ENCODE data around the gene ARHGDIA.

The ARHGDIA gene

GRCh38 chr17:81911277-81911961, 40.3 kb upstream of the ARHGDIA start, which contains the start of gene PCYT2:
Gene PCYT2, minus strand, starts transcription at chr17:81911399. Its CDS starts 44 bp downstream, at chr17:81911355.
- Mint-ChIP-seq H3K27me3 (no peaks in the 10 kb centered on the region), H3K4me1 (peaks cover 8% of the 10 kb centered on the region), H3K36me3 (ENCODE audit: insufficient read depth) (peaks cover 28% of the 10 kb centered on the region), H3K4me3 (peak within 1 kb of the TSS; percentile 72), H3K9me3 (no peaks in the 10 kb centered on the region), H3K27ac (ENCODE audit: low read depth) (no peak within 1 kb of the TSS)
- ATAC-seq (replicated peaks; ENCODE audit: extremely low read depth, poor library complexity, severe bottlenecking) (peak; percentile 91), DNase-seq (ENCODE audit: low spot score in 2 of 2) (peak; percentile 79 to 87)

- Mint-ChIP-seq H3K27me3 (no peaks in the 10 kb centered on the region), H3K9me3 (no peaks in the 10 kb centered on the region), H3K4me3 (peak overlapping the region; percentile 72), H3K27ac (ENCODE audit: low read depth) (no peak overlapping the region), H3K36me3 (ENCODE audit: insufficient read depth) (peaks cover 23% of the 10 kb centered on the region), H3K4me1 (peaks cover 8% of the 10 kb centered on the region)
- ATAC-seq (replicated peaks; ENCODE audit: extremely low read depth, poor library complexity, severe bottlenecking) (peak; percentile 35), DNase-seq (ENCODE audit: low spot score in 2 of 2) (no peak)
Observed at GRCh38 chr17:81910840-81911276, 39.7 kb upstream of the ARHGDIA start.

DNA sequence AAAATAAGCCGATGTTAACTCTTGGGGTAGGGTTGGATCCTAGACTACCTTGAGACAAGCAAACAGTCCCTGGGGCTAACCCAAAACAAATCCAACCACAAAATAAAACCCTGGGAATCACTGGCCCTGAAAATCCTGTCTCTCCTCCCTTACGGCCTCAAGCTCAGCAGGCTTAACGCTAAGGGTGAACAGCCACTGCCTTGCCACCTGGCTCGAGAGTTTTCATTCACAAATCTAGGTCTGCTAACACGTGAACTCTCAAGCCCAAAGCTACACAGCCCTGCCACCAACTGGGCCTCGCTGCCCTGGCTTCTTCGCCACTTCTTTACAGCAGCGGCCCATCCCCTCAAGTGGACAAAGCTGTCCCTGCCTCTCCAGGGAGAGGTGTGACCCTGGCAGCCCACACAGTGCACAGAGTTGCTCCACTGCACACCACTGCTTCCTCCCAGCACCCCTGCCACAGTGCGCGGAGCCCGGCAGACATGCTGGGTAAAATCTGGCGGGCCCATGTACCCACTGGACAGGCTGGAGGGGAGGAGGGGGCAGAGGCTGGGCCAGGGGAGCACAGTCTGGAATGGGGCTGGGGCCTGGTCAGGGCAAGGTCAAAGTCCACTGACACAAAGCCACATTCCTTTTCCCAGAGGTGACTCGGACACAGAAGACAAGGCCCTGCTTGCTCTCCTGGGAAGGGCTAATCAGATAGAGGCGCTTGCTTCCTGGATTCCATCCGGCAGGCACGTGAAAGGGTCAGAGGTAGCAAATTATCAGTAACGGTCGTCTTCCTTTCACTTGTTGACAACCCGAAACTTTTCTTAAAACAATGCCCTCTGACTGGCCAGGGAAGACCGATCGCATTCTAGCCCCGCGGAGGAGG, 39.1 kb upstream of the ARHGDIA start:
- Mint-ChIP-seq H3K9me3 (no peaks in the 10 kb centered on the region), H3K27me3 (no peaks in the 10 kb centered on the region), H3K36me3 (ENCODE audit: insufficient read depth) (peaks cover 22% of the 10 kb centered on the region), H3K4me3 (peak overlapping the region; percentile 72), H3K27ac (ENCODE audit: low read depth) (no peak overlapping the region), H3K4me1 (peaks cover 8% of the 10 kb centered on the region)
- no peak for ATAC-seq (replicated peaks; ENCODE audit: extremely low read depth, poor library complexity, severe bottlenecking)
- no peak for DNase-seq (ENCODE audit: low spot score in 2 of 2)

GRCh38 chr17:81909231-81909630, 38.1 kb upstream of the ARHGDIA start:
- Mint-ChIP-seq H3K27ac (ENCODE audit: low read depth) (no peak overlapping the region), H3K27me3 (no peaks in the 10 kb centered on the region), H3K4me1 (peaks cover 8% of the 10 kb centered on the region), H3K4me3 (peak overlapping the region; percentile 20), H3K36me3 (ENCODE audit: insufficient read depth) (peaks cover 22% of the 10 kb centered on the region), H3K9me3 (no peaks in the 10 kb centered on the region)
- DNase-seq (ENCODE audit: low spot score in 2 of 2) (no peak), ATAC-seq (replicated peaks; ENCODE audit: extremely low read depth, poor library complexity, severe bottlenecking) (no peak)

- ATAC-seq (replicated peaks; ENCODE audit: extremely low read depth, poor library complexity, severe bottlenecking) (no peak), DNase-seq (ENCODE audit: low spot score in 2 of 2) (no peak)
- Mint-ChIP-seq H3K9me3 (no peaks in the 10 kb centered on the region), H3K4me3 (no peak overlapping the region), H3K27ac (ENCODE audit: low read depth) (no peak overlapping the region), H3K36me3 (ENCODE audit: insufficient read depth) (peaks cover 22% of the 10 kb centered on the region), H3K27me3 (no peaks in the 10 kb centered on the region), H3K4me1 (peaks cover 8% of the 10 kb centered on the region)
Observed at GRCh38 chr17:81908793-81909192, 37.7 kb upstream of the ARHGDIA start.

- ATAC-seq (replicated peaks; ENCODE audit: extremely low read depth, poor library complexity, severe bottlenecking) (no peak), DNase-seq (ENCODE audit: low spot score in 2 of 2) (no peak)
- Mint-ChIP-seq H3K4me1 (peaks cover 8% of the 10 kb centered on the region), H3K27me3 (no peaks in the 10 kb centered on the region), H3K27ac (ENCODE audit: low read depth) (no peak overlapping the region), H3K9me3 (no peaks in the 10 kb centered on the region), H3K4me3 (no peak overlapping the region), H3K36me3 (ENCODE audit: insufficient read depth) (peaks cover 16% of the 10 kb centered on the region)
Observed at GRCh38 chr17:81907219-81908145, 36.3 kb upstream of the ARHGDIA start.

DNA sequence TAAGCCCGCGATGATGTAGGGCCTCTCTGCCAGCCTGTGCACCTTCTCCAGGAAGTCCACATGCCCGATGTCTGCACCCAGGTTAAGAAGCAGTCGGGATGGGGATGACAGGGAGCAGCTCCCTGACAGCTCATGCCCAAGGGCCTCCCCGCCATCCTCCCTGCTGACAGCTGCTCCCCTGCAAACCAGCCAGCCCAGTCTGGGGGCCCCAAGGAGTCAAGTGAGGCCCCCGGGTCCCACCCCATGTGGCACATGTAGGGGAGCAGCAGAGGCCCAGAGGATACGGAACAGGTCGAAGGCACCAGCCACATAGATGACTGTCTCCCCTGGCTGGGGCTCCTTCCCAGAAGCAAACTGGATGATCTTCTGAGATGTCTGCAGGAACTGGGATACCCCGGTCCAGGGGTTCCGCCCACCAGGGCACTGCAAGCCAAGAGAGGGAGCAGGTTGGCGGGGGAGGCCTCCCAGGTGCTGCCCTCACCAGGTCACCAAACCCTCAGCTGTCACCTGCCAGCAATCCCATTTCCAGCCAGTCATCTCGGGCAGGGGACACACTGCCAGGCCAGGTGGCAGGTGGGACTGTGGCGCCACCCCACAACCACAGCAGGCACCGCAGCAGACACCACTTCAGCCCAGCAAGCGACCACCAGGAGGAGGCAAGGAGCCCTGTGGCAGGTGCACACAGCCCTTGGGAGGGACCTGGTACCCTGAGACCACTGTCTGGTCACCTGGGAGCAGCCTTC, 35.5 kb upstream of the ARHGDIA start:
- no peak overlapping the region for H3K4me3 Mint-ChIP-seq

GRCh38 chr17:81905993-81906392, 34.9 kb upstream of the ARHGDIA start:
- no peaks in the 10 kb centered on the region for H3K9me3 Mint-ChIP-seq
- peaks cover 6% of the 10 kb centered on the region for H3K27me3 Mint-ChIP-seq
- no peak for DNase-seq (ENCODE audit: low spot score in 2 of 2)
- no peak overlapping the region for H3K4me3 Mint-ChIP-seq
- no peak overlapping the region for H3K27ac Mint-ChIP-seq (ENCODE audit: low read depth)
- no peak for ATAC-seq (replicated peaks; ENCODE audit: extremely low read depth, poor library complexity, severe bottlenecking)
- peaks cover 7% of the 10 kb centered on the region for H3K36me3 Mint-ChIP-seq (ENCODE audit: insufficient read depth)
- no peaks in the 10 kb centered on the region for H3K4me1 Mint-ChIP-seq

More for the DNA sequence above, 35.5 kb upstream of the ARHGDIA start:
- Mint-ChIP-seq H3K9me3 (no peaks in the 10 kb centered on the region), H3K27me3 (no peaks in the 10 kb centered on the region), H3K36me3 (ENCODE audit: insufficient read depth) (peaks cover 10% of the 10 kb centered on the region), H3K27ac (ENCODE audit: low read depth) (no peak overlapping the region), H3K4me1 (peaks cover 2% of the 10 kb centered on the region)
- no peak for DNase-seq (ENCODE audit: low spot score in 2 of 2)
- ATAC-seq (replicated peaks; ENCODE audit: extremely low read depth, poor library complexity, severe bottlenecking) = no peak

DNA sequence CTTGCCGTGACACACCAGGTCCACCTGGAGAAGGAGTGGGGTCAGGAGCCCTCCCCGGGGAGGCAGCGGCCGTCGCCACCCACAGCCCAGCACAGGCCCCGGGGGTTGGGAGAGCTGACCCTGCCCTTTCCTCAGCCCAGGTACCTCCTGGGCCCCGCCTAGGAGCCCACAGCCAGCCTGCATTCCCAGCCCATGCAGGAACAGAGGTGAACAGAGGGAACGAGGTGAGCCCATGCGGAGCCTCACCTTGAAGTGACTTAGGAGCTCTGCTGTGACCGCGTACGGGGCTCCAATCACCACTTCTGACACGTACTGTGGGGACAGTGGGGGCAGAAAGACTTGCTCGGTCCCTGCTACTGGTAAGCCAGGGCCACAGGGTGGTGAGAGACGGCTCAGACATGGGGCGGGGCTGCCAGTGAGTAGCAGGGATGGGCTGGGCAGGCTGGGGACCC, 34.3 kb upstream of the ARHGDIA start:
- peaks cover 5% of the 10 kb centered on the region for H3K36me3 Mint-ChIP-seq (ENCODE audit: insufficient read depth)
- H3K4me3 Mint-ChIP-seq = no peak overlapping the region
- H3K27me3 Mint-ChIP-seq = peaks cover 11% of the 10 kb centered on the region
- ATAC-seq (replicated peaks; ENCODE audit: extremely low read depth, poor library complexity, severe bottlenecking) (no peak), DNase-seq (ENCODE audit: low spot score in 2 of 2) (no peak)
- no peak overlapping the region for H3K27ac Mint-ChIP-seq (ENCODE audit: low read depth)
- H3K4me1 Mint-ChIP-seq = no peaks in the 10 kb centered on the region
- no peaks in the 10 kb centered on the region for H3K9me3 Mint-ChIP-seq

- Mint-ChIP-seq H3K9me3 (no peaks in the 10 kb centered on the region), H3K4me3 (no peak overlapping the region), H3K36me3 (ENCODE audit: insufficient read depth) (peaks cover 6% of the 10 kb centered on the region), H3K4me1 (no peaks in the 10 kb centered on the region), H3K27me3 (peaks cover 12% of the 10 kb centered on the region), H3K27ac (ENCODE audit: low read depth) (no peak overlapping the region)
- DNase-seq (ENCODE audit: low spot score in 2 of 2) (no peak), ATAC-seq (replicated peaks; ENCODE audit: extremely low read depth, poor library complexity, severe bottlenecking) (no peak)
Observed at GRCh38 chr17:81904600-81905423, 33.7 kb upstream of the ARHGDIA start.

Data from central memory CD8-positive, alpha-beta T cell (primary cell).